Hepatocyte (in vitro differentiated cells): Measurements from ENCODE around the gene URAD.

ENCODE experiments used
- EZH2phosphoT487 ChIP-seq: fragments of 200-600 bp; sonication (generic); IDR thresholded peaks from one replicate; pipeline ENCODE4 v1.6.1; 2018; ENCODE audit warnings: antibody characterized with exemption, mild to moderate bottlenecking, low read depth, moderate library complexity; ENCODE audit not compliant: unreplicated experiment, severe bottlenecking
- TF ChIP-seq, protein P1 (sequence below): fragments of 200-600 bp; sonication (generic); IDR thresholded peaks from 2 replicates; pipeline ENCODE4 v1.5.1; 2016; ENCODE audit warnings: antibody characterized with exemption, mild to moderate bottlenecking; ENCODE audit not compliant: poor library complexity

DNA sequence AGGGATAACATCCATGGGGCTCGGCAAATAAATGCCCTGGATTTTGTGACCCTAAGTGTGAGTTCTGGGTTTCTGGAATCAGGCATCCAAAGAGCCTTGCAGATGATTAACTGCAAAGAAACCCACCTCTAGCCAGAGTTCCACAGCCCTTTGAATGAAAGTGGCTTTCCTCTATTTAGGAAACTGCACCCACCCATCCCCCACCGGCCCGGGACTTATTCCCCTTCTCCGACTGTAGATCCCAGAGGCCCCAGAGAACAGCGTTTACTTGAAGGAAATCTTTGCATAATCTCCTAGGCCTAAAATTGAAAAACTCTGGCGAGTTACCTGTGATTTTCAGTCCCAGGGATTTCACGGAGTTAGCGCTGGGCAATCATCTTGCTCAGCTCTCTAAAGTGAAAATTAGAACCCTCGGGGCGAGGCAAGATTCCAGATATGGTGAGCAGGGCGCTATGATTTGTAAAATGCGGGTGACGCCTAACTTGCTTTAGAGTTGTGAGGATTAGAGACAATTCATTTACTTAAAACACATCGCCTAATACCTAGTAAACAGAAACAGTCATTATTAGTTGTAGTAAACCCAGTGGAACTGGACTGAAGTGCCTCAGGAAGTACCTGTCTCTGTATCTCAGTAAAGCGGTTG lies 9.4 kb downstream of the URAD start:
- TF ChIP-seq, protein P1, sequence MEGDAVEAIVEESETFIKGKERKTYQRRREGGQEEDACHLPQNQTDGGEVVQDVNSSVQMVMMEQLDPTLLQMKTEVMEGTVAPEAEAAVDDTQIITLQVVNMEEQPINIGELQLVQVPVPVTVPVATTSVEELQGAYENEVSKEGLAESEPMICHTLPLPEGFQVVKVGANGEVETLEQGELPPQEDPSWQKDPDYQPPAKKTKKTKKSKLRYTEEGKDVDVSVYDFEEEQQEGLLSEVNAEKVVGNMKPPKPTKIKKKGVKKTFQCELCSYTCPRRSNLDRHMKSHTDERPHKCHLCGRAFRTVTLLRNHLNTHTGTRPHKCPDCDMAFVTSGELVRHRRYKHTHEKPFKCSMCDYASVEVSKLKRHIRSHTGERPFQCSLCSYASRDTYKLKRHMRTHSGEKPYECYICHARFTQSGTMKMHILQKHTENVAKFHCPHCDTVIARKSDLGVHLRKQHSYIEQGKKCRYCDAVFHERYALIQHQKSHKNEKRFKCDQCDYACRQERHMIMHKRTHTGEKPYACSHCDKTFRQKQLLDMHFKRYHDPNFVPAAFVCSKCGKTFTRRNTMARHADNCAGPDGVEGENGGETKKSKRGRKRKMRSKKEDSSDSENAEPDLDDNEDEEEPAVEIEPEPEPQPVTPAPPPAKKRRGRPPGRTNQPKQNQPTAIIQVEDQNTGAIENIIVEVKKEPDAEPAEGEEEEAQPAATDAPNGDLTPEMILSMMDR: no peak
- TF ChIP-seq EZH2phosphoT487: no peak
